Endothelial cell of umbilical vein (primary cell): Measurements from ENCODE around the gene GANC. TPM values are rescaled to one million over a fixed set of nuclear protein-coding genes. Genes with fewer than 3 reads are reported as not detected.

Experiments
- BruUV-seq: library from RNA; stranded (reverse); fragments of 400-500 nt; replicated peaks from 2 replicates; lab custom pipeline; 2021; lab: Mats Ljungman, UMichigan
- CTCF ChIA-PET: fragments of 300-600, 350-600 bp; sonication (Branson Sonifier 250); formaldehyde crosslinking; loops from one replicate; lab custom pipeline; 2021; ENCODE audit warnings: antibody characterized with exemption, inconsistent platforms; lab: Charles Lee
- POLR2A ChIA-PET: fragments of 300-600, 350-600 bp; sonication (Branson Sonifier 250); formaldehyde crosslinking; loops from one replicate; lab custom pipeline; 2021; ENCODE audit warnings: antibody characterized with exemption, inconsistent platforms; lab: Charles Lee
- DNase-seq: peaks from one replicate; pipeline ENCODE4 v3.0.0-alpha.2; 2011; ENCODE audit warnings: low read depth, low spot score
- FAIRE-seq: peaks from 2 replicates; lab custom pipeline; 2011; peaks lifted over from hg19 to GRCh38; lab: Jason Lieb, UNC
- H2AFZ ChIP-seq: 2 replicates; pipeline ENCODE4 v1.6.0; 2012; ENCODE audit warnings: low read depth, low read length, control low read depth, inconsistent platforms
- H3K27ac ChIP-seq: 2 replicates; pipeline ENCODE4 v1.5.1; 2011; ENCODE audit warnings: low read depth, mild to moderate bottlenecking, control low read depth, low read length, moderate library complexity; ENCODE audit not compliant: insufficient read depth
- H3K27me3 ChIP-seq, 2 experiments: 2 replicates each; pipeline versions ENCODE4 v1.6.0 to v1.6.1; 2011; ENCODE audit warnings: low read length in 2 of 2, mixed read lengths in 1 of 2; ENCODE audit not compliant: control insufficient read depth in 2 of 2, insufficient read depth in 2 of 2
- H3K36me3 ChIP-seq, 2 experiments: 2 replicates in 1 of 2; 3 replicates in 1 of 2; pipeline ENCODE4 v1.5.1; 2011; ENCODE audit warnings: low read length in 2 of 2, mild to moderate bottlenecking in 1 of 2, moderate library complexity in 1 of 2; ENCODE audit not compliant: control insufficient read depth in 2 of 2, insufficient read depth in 2 of 2; ENCODE audit errors: extremely low read depth in 1 of 2
- H3K4me1 ChIP-seq: 3 replicates; pipeline ENCODE4 v1.5.1; 2011; ENCODE audit warnings: mild to moderate bottlenecking, low read length; ENCODE audit not compliant: control insufficient read depth, insufficient read depth; ENCODE audit errors: extremely low read depth
- H3K4me2 ChIP-seq: 2 replicates; pipeline ENCODE4 v1.6.1; 2011; ENCODE audit warnings: low read length, control low read depth, mixed read lengths; ENCODE audit not compliant: insufficient read depth
- H3K4me3 ChIP-seq, 3 experiments: fragments of 200-600 bp in 1 of 3; sonication (generic), shearing (Covaris generic) in 1 of 3; replicated peaks in 1 of 3; 2 replicates each; pipeline ENCODE4 v1.5.1; 2011 to 2016; ENCODE audit warnings: control low read depth in 3 of 3, low read length in 3 of 3, mild to moderate bottlenecking in 2 of 3, inconsistent platforms in 1 of 3, low read depth in 1 of 3, moderate library complexity in 1 of 3; ENCODE audit not compliant: insufficient read depth in 1 of 3
- H3K79me2 ChIP-seq: 2 replicates; pipeline ENCODE4 v1.6.0; 2012; ENCODE audit warnings: low read length, inconsistent platforms; ENCODE audit not compliant: control insufficient read depth, insufficient read depth
- H3K9ac ChIP-seq: replicated peaks from 2 replicates; pipeline ENCODE3; 2011; ENCODE audit warnings: low read length, control low read depth; ENCODE audit not compliant: insufficient read depth; ENCODE audit errors: extremely low read depth
- H3K9me1 ChIP-seq: replicated peaks from 3 replicates; pipeline ENCODE4 v1.6.0; 2011; ENCODE audit warnings: mild to moderate bottlenecking, low read length; ENCODE audit not compliant: control insufficient read depth, insufficient read depth; ENCODE audit errors: extremely low read depth
- H3K9me3 ChIP-seq: replicated peaks from 2 replicates; pipeline ENCODE4 v1.5.1; 2012; ENCODE audit warnings: low read length, inconsistent platforms; ENCODE audit not compliant: control insufficient read depth, insufficient read depth
- H4K20me1 ChIP-seq: replicated peaks from 2 replicates; pipeline ENCODE3; 2011; ENCODE audit warnings: mild to moderate bottlenecking, low read length; ENCODE audit not compliant: control insufficient read depth, insufficient read depth; ENCODE audit errors: extremely low read depth
- EZH2 ChIP-seq: IDR thresholded peaks from 2 replicates; pipeline ENCODE4 v1.6.1; 2012; ENCODE audit warnings: borderline replicate concordance, low read depth, mild to moderate bottlenecking, moderate library complexity, low read length, inconsistent platforms; ENCODE audit not compliant: severe bottlenecking
- FOS ChIP-seq: IDR thresholded peaks from 2 replicates; pipeline ENCODE4 v1.6.1; 2011; ENCODE audit warnings: mild to moderate bottlenecking, low read length, moderate library complexity, borderline replicate concordance; ENCODE audit not compliant: insufficient read depth
- GATA2 ChIP-seq: IDR thresholded peaks from 2 replicates; pipeline ENCODE4 v1.7.0; 2011; ENCODE audit warnings: low read depth, mild to moderate bottlenecking, moderate library complexity, mixed read lengths, low read length; ENCODE audit not compliant: insufficient read length, insufficient read depth
- JUN ChIP-seq: IDR thresholded peaks from 2 replicates; pipeline ENCODE4 v1.6.1; 2011; ENCODE audit warnings: borderline replicate concordance, low read depth; ENCODE audit not compliant: insufficient read length, insufficient read depth
- MYC ChIP-seq: IDR thresholded peaks from one replicate; pipeline ENCODE4 v1.6.1; 2011; ENCODE audit warnings: mild to moderate bottlenecking, low read depth, low read length
- POLR2A ChIP-seq: IDR thresholded peaks from 2 replicates; pipeline ENCODE4 v1.6.1; 2012; ENCODE audit warnings: low read depth, mild to moderate bottlenecking, control low read depth, low read length
- POLR2AphosphoS5 ChIP-seq: IDR thresholded peaks from 2 replicates; pipeline ENCODE4 v1.6.1; 2012; ENCODE audit warnings: low read depth, mild to moderate bottlenecking, control low read depth, low read length, moderate library complexity; ENCODE audit not compliant: insufficient read depth
- dilution Hi-C: fragments of 300-500 bp; cut with MboI; formaldehyde crosslinking; loops from one replicate; pipeline ENCODE4 v1.15.0; 2019; ENCODE audit warnings: low sequenced_read_pairs; ENCODE audit not compliant: extremely low pct_ligation_motif_present
- intact Hi-C: fragments of 100-400 bp; cut with micrococcal nuclease; formaldehyde crosslinking; loops from one replicate; pipeline ENCODE4 v1.10.0; 2022
- polyA plus RNA-seq, 4 experiments: library from polyadenylated mRNA; depleted of rRNA in 3 of 4; stranded (reverse) in 3 of 4; unstranded in 1 of 4; fragments of >200 nt; gene quantifications; 2 replicates each; pipeline versions ENCODE4 v1.2.1 to v1.2.3, GENCODE V29; 2011 to 2012; ENCODE audit warnings: missing spikeins in 1 of 4
- total RNA-seq: library from RNA; stranded (reverse); gene quantifications from 2 replicates; pipeline ENCODE4 v1.2.3, GENCODE V29; 2021
- TF ChIP-seq, protein P1 (sequence below), 2 donors: IDR thresholded peaks; 1 replicate in 1 of 2; 2 replicates in 1 of 2; pipeline ENCODE4 v1.5.1; 2011; ENCODE audit warnings: low read length in 2 of 2, mild to moderate bottlenecking in 2 of 2, moderate library complexity in 2 of 2, control low read depth in 1 of 2, inconsistent platforms in 1 of 2, low read depth in 1 of 2; ENCODE audit not compliant: insufficient read depth in 1 of 2; ENCODE audit errors: extremely low read depth in 1 of 2
- TF ChIP-seq, protein P2 (sequence below): IDR thresholded peaks from 2 replicates; pipeline ENCODE4 v1.6.1; 2011; ENCODE audit not compliant: insufficient read depth, insufficient read length

Gene GANC
- total and polyA plus RNA-seq, 2 donors (not counting 3 experiments of a cell fraction or from before 2014, with no cell fraction given) = 8.5 to 17.8 TPM

DNA sequence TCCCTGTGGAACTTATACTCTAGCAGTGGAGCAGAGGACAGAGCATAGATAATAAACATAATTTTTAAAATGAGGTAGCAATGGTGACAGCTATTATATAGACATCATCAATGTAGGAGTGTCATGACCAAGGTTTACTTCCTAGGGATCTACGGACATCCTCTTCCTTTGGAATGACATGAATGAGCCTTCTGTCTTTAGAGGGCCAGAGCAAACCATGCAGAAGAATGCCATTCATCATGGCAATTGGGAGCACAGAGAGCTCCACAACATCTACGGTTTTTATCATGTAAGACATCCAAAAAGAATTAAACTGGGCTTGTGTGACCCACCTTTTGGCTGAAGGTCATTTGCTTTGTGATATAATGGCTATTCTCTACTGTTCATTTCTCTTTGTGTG lies 56.2 kb downstream of the GANC start:
- Histone ChIP-seq H3K27me3 (no peaks in the 10 kb centered on the region), H3K4me1 (no peaks in the 10 kb centered on the region), H3K9ac (no peak overlapping the region), H2AFZ (no peak overlapping the region), H3K9me3 (no peaks in the 10 kb centered on the region), H3K9me1 (no peaks in the 10 kb centered on the region), H3K36me3 (no peaks in the 10 kb centered on the region), H3K4me3 (no peak overlapping the region), H3K79me2 (no peaks in the 10 kb centered on the region), H3K27ac (no peak overlapping the region), H4K20me1 (no peaks in the 10 kb centered on the region), H3K4me2 (no peak overlapping the region)
- ChIA-PET POLR2A (no interaction called here), CTCF (interaction anchor here (1.3 to 1.7 kb wide), 4 partner anchors 10 to 56 kb away, joined by 3 to 4 read pairs (median 4); no protein-coding TSS in a partner anchor)
- DNase-seq (no peak), FAIRE-seq (no peak)
- TF ChIP-seq GATA2 (no peak), FOS (no peak), POLR2A (no peak), EZH2 (no peak), MYC (no peak), POLR2AphosphoS5 (no peak), JUN (no peak)
- TF ChIP-seq, protein P1, sequence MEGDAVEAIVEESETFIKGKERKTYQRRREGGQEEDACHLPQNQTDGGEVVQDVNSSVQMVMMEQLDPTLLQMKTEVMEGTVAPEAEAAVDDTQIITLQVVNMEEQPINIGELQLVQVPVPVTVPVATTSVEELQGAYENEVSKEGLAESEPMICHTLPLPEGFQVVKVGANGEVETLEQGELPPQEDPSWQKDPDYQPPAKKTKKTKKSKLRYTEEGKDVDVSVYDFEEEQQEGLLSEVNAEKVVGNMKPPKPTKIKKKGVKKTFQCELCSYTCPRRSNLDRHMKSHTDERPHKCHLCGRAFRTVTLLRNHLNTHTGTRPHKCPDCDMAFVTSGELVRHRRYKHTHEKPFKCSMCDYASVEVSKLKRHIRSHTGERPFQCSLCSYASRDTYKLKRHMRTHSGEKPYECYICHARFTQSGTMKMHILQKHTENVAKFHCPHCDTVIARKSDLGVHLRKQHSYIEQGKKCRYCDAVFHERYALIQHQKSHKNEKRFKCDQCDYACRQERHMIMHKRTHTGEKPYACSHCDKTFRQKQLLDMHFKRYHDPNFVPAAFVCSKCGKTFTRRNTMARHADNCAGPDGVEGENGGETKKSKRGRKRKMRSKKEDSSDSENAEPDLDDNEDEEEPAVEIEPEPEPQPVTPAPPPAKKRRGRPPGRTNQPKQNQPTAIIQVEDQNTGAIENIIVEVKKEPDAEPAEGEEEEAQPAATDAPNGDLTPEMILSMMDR (IDR thresholded peaks at IDR 0.05; ENCODE audit: extremely low read depth in 1 of 2, insufficient read depth in 1 of 2, low read depth in 1 of 2, low read length in 2 of 2) = no peak
- TF ChIP-seq, protein P2, sequence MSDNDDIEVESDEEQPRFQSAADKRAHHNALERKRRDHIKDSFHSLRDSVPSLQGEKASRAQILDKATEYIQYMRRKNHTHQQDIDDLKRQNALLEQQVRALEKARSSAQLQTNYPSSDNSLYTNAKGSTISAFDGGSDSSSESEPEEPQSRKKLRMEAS = no peak
- no TSS peak for BruUV-seq
- intact Hi-C loops (no loop called here), dilution Hi-C loops (no loop called here)
